SK-N-SH (cell line): ENCODE measurements around the gene ZCCHC2.

ENCODE experiments used
- CHD2 ChIP-seq: fragments of 150-350 bp; IDR thresholded peaks from 2 replicates; pipeline ENCODE4 v1.6.1; 2018; ENCODE audit warnings: low read length; ENCODE audit not compliant: partially characterized antibody
- CTCF ChIP-seq: fragments of 200-600 bp; sonication (generic); IDR thresholded peaks from 2 replicates; pipeline ENCODE4 v1.6.1; 2017; ENCODE audit warnings: antibody characterized with exemption, mild to moderate bottlenecking, moderate library complexity
- GABPA ChIP-seq: IDR thresholded peaks from 2 replicates; pipeline ENCODE4 v1.4.0; 2012; ENCODE audit warnings: low read depth, mild to moderate bottlenecking
- MEF2A ChIP-seq: IDR thresholded peaks from 2 replicates; pipeline ENCODE4 v1.4.0; 2012; ENCODE audit warnings: low read depth, borderline replicate concordance
- POLR2AphosphoS5 ChIP-seq: IDR thresholded peaks from 2 replicates; pipeline ENCODE4 v1.6.1; 2012; ENCODE audit warnings: low read depth, low read length
- RAD21 ChIP-seq: IDR thresholded peaks from 2 replicates; pipeline ENCODE4 v1.6.1; 2012; ENCODE audit warnings: mild to moderate bottlenecking, low read length
- RXRA ChIP-seq: IDR thresholded peaks from 2 replicates; pipeline ENCODE4 v1.4.0; 2012; ENCODE audit warnings: low read depth, mild to moderate bottlenecking, borderline replicate concordance
- TCF12 ChIP-seq: IDR thresholded peaks from 2 replicates; pipeline ENCODE4 v1.4.0; 2012
- YY1 ChIP-seq: IDR thresholded peaks from 2 replicates; pipeline ENCODE4 v1.4.0; 2012; ENCODE audit warnings: low read depth, mild to moderate bottlenecking

DNA sequence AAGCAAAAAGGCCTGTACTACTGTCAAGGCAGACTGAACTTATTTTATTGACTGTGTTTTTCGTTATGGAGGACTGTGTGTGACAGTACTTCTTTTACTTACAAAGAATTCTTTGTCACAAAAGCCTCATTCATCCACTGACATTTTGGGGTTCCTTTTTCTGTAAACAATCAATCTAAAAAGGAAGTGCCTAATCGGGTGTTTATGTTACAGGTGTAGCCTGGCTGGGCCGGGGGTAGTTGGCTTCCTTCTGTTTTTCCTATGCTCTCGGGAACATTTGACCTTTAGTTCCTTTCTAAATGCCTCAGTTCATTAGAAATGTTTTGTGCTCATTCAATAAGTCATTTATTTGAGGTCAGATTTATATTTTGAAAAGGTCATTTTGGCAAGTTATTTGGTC lies 8.3 kb downstream of the ZCCHC2 start:
- no peak for TF ChIP-seq YY1
- TF ChIP-seq CTCF = no peak
- TF ChIP-seq RXRA = no peak
- no peak for TF ChIP-seq TCF12
- TF ChIP-seq MEF2A = no peak
- no peak for TF ChIP-seq CHD2
- no peak for TF ChIP-seq RAD21
- TF ChIP-seq POLR2AphosphoS5 = no peak
- TF ChIP-seq GABPA = no peak
